GM18499 (cell line): Measurements from ENCODE around the gene GARNL3.

Source experiments
- ATAC-seq: cut with Tn5 transposase; IDR thresholded peaks from one replicate; pipeline ENCODE4 v1.9.1; 2021; ENCODE audit warnings: moderate number of reproducible peaks; ENCODE audit not compliant: insufficient read depth, unreplicated experiment

Gene GARNL3

DNA sequence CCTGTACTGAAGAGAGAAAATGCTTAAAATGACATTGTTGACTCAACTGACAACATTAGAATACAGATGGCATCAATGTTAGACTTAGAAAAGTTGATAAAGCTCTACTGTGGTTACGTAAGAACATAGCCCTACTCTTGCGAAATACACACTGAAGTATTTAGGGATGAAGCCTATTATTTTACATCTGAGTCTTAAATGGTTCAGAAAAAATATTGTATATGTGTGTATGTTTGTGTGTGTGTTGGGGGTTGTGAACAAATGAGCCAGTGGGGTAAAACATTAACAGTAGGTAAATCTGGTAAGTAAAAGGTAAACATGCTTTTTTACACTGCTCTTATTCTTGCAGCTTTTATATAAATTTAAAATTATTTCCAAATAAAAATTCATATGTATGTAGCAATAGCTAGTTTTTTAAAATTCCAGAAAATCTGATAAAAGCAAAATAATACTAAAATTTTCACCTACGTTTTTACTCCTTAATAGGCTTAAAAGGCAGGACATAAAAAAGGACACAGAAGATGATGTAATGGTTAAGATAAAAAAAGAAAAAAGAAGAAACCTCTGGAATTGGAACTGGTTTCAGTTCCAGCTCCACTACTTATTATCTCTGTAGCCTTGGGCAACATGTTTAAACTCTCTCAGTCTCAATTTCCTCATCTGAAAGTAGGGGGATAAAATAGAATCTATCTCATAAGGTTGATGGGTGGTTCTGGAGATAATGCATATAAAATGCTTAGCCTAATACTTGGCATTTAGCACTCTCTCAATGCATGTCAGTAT lies 44.3 kb downstream of the GARNL3 start:
- ATAC-seq: no peak

DNA sequence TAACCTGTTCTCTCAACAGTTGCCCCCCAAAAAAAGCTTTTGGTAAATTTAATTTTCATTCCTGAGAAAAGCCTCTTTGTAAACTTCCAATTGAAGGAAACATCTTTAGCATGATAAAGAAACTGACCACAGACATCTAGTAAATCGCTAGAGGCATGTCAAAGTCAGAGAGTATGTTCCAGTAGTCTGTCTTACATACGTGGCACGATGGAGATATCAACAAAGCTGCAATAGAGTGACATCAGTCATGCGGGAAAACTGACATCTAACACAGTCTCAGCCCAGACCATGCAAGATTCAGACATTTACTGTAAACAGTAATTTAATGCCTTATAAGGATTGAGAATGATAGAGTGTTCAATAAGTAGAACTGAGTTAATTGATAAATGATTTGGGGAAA lies 45.1 kb downstream of the GARNL3 start:
- no peak for ATAC-seq

DNA sequence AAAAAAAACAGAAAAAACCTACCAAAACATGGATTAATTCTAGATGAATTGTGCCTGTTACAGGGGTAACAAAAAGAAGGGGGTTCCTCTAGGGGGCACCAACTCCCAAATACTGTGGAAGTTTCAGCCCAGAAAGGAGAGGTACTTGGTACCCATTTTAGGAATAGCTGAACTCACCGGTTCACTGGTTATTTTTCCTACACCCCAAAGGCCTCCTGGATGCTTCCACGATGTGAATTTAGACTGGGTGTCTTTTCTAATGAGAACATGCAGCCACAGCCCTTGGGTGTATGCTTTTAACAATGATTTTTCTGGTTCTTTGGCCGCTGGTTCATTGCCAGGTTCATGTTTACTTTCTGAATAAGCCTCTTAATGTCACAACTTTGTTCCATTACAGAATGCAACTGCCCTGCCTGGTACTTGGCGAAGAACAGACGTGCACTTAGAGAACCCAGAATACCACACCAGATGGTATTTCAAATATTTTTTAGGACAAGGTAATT lies 46.7 kb downstream of the GARNL3 start:
- ATAC-seq: no peak

DNA sequence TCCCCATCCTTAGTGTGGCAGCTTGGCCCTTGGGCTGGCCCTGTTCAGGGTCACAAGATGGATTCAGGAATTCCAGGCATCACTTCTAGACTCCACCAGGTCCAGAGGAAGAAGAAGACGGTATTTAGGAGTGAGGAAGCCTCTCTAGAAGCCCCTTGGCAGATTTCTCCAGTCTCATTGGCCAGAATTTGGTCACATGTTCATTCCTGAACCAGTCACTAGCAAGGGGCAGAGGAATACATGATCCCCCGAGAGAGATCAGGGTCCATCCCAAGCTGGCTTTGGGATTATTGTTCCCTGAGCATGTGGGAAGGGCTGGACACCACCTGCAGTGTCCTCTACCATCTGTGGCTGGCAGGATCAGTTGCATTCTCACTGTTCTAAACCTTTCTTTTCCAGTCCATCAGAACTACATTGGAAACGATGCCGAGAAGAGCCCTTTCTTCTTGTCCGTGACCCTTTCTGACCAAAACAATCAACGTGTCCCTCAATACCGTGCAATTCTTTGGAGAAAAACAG lies 48.5 kb downstream of the GARNL3 start:
- no peak for ATAC-seq

DNA sequence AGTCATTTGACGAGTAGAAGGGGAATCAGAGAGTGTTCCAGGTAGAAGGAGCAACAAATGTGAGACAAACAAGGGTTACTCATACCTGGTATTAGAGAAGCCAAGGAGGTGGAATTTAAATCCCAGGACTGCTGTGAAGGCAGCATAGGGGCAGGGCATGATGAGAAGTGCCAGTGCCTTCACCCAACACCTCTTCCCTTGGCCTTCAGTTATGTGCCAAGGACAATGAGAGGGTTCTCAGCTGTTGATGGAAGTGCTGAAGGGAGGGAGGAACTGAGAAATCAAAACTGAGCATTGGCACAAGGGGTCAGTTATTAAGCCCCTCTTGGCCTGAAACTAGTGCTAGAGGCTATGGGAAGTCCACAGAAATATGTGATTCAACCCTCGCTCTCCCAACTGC lies 50.3 kb downstream of the GARNL3 start:
- no peak for ATAC-seq

DNA sequence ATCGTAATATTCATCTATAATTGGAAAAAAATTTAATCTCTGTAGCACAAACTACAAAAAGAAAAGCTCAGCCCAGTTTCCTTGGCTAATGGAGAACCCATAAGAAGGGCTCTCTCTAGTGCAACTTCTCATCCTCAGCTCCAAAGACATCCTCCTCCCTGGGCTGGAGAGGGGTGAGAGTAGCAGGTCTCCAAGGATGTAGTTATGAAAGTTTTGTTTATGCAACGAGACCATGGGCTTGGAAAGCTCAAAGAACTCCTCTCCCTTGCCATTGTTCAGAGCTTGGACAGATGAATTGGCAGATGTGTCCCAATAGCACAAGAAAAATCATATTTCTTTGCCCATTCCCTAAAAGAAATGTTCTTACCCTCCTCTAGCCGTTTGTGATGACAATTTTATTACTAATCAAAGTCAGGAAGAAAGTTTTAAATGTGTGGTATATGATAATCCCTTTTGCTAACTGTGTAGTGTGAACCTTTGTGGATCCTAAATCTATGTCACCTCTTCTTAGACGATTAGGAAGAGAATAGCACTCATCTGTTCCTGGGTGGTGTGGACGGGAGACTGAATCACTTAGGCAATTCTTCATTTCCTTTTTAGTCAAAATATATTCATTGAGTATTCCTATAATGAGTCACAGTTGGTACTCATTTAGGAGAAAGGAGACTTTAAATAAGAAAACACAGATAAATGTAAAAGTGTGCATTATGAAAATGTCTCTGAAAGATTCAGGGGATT lies 52.2 kb downstream of the GARNL3 start:
- no peak for ATAC-seq

DNA sequence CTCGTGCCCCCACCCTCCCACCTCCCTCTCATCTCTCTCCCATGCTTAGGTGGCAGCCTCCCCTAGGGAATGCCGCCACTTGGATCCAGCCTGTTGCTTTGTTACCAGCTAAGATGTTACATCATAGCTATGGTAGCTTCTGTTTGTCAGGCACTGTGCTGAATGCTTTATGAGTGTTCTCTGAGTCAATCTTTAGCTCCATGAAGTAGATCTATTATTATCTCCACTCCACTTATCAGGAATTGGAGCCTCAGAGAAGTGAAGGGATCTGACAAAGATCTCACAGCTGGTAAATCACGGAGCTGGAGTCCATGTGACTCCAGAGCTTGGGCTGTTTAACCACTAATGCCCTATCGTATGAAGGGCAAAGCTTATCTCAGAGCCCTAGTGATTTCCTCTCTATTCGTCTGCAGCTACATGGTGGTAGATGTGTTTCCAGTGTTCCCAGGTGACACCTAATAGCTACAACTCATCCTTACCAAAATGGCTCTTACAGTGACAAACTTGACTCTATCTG lies 54.1 kb downstream of the GARNL3 start:
- ATAC-seq: no peak

DNA sequence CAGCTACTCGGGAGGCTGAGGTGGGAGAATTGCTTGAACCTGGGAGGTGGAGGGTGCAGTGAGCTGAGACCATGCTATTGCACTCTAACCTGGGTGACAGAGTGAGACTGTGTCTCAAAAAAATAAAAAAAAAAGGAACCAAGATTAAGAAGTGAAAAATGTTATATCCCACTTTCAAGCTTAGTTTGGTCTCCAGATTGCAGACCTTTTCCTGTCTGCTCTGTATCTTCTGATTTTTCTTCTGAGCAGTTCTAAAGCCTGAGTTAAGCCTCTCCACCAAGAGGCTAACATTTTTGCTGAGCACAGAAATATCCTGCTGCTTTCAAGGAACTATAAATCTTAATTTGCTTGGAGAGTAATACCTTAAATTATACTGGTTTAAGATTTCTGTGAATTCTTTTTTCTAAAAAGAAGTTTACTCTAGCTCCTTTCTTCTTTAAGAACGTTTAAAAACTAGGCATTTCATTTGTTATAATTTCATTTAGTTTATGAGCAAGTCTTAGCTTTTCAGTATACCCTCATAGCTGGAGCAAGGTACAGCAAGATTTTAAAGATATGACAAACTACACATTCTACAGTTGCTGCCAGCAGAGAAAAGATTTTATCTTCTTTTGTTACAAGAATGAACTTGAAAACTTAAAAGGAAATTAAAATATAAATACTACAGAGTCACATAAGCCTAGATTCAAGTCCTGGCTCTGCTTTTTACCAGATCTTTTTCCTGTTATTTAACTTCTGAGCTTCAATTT lies 55.0 kb downstream of the GARNL3 start:
- no peak for ATAC-seq

DNA sequence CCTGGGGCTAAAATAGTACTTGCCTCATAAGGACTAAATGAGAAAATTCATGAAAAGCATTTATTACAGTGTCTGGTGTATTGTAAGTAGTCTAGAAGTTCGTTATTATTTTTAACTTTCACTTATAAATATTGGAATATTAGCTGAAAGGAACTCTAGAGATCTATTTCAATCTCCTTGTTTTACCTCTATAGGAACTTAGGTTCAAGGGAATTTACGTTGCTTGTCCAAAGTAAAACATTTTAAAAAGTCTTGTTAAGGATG lies 55.5 kb downstream of the GARNL3 start:
- no peak for ATAC-seq

DNA sequence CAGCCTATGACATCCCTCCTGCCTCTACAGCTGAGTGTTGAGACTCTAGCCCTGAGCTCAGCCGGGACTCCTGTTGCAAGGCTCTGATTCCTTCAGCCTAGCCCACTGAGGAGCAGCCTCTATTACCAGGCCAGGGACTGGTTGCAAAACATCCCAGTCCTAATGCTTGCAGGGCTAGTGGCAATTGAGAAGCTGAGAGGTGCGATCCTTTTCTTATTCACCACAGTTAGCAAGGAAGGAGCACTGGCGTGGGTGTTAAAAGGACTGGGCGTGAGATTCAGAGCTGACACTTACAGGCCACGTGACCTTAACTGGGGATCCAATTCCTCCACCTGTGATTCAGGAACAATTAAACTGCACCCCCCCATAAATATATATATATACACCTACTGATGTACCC lies 58.8 kb downstream of the GARNL3 start:
- no peak for ATAC-seq

DNA sequence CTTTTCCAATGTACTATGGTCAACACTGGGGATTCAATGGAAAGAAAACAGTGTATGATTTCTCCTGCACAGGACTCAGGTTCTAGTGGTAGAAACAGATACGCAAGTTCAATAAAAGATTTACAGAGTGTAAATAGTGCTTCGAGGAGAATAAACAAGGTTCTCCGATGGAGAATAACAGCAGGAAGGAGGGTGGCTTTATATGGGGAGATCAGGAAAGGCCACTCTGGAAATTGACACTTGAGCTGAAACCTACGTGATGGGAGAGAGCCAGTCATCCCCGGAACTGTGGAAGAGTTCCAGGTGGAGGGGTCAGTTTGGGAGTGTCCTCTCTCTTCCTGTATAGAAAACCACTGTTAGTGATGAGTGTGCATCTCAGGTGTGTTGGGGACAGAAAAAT lies 65.9 kb downstream of the GARNL3 start:
- no peak for ATAC-seq

DNA sequence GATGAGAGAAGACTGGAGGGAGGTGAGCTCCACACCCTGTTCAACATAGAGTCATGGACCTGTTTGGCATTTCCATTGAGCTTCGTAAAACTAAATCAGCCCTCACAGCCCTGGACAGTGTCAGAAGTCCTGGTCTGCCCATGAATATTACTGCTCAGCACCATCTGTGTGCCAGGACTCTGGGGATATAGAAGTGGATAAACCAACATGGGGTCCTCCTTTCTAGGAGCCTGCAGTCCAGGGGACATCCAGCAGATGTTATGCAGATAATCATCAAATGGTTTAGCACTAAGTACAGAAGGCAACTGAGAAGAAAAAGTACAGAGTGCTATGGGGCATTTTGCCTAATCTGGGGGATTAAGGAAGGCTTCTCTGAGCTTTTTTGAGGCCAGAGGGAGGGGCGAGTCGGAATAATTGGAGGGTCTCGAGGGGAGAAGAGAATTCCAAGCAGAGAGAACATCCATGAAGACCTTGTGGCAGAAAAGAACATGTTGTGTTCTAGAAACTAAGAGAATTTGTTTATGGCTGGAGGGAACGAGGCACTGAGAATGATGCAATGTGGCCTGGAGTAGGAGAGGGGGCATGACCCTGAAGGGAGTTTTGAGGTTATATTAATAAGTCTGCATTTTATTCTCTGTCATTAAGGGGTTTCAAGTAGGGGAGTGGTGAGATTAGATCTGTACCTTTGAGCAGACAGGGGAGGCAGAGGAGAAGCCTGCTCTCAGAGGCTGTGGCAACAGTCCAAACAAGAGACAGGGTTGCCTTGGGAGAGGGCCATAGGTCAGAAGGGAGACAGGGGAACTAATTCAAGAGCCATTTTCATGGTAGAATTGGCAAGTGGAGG lies 68.9 kb downstream of the GARNL3 start:
- no peak for ATAC-seq

DNA sequence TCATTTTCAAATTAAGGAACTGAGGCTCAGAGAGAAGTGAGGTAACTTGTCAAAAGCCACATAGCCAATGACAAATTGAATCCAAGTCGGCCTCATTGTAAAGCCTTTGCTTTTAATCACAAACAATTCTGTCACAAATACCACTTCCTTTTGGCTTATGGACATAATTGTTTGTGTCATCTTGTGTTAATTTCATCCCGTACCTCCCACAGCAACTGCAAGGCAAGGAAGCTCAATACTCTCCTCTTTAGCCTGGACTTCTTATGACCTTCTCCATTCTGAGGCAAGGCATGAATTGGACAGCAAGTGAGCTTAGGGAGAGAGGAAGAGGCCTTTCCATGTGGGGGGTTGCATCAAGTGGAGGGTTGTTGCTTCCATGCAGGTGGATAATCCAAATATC lies 70.2 kb downstream of the GARNL3 start:
- no peak for ATAC-seq

DNA sequence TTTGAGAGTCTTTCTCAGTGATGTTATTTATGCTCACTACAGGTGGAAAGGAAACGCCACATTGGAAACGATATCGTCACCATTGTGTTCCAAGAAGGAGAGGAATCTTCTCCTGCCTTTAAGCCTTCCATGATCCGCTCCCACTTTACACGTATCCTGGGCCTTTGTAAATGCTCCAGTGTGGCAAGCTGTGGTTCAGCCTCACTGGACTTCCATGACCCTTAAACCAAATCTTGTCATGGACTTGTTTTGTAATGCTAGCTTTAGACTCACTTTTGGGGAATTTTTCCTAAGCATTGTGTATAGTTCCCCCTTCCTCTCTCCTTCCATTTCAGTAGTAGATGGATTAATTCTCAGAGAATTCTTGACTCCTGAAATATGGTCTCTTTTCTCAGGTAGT lies 71.5 kb downstream of the GARNL3 start:
- no peak for ATAC-seq

DNA sequence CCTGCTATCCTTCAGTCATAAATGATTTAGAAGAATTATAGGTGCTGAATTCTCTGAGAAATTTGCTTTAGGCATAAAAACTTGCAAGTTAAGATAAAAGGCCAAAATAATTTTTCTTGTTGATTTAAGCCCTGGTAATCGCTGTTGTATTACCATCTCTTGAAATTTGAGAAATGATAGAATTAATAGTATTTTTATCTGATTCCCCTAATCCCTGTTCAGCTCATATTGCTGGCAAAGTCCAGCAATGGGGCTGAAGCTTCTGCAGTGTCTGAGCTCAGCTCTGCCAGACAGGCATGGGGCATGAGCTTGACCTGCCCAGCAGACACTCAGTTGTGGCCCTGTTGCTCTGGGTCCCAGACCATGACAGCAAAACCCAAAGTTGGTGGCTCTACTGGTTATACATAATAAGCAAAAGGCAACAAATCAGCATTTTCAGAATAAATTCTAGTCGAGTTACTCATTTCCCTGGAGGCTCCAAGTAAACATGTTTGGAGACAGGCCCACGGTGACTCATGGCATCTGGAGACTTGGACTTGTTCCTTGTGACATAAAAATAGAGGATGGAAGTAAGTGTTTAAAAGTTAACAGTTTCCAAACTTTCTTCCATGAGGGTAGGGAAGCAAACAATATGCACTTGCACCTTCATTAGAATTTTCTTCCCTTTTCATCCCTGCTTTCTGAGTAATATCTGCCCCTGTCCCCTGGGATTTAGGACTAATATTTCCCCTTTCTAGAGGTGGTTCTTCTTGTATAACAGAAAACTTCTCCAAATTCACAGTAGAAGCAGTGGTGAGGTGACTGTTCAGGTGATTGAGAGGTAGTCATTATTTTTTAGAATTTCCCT lies 72.2 kb downstream of the GARNL3 start:
- ATAC-seq: no peak

DNA sequence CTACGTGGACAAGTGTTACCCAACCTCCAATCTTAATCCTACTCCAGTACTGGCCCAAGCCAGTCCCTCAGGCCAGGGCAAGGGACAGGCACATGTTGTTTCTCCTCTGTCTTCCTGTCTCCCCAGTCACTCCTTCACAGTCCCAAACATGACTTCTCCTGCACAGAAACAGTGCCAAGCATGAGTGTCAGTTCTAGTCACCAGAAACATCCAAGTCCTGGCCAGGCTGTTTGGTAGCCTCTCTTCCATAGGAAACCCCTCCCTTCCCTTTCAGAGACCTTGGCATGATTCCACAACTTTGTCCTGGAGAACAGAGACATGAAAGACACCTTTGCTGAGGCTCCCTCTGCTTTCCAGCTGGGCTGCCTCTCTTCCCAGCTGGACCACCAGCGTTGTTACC lies 76.1 kb downstream of the GARNL3 start:
- ATAC-seq: no peak

DNA sequence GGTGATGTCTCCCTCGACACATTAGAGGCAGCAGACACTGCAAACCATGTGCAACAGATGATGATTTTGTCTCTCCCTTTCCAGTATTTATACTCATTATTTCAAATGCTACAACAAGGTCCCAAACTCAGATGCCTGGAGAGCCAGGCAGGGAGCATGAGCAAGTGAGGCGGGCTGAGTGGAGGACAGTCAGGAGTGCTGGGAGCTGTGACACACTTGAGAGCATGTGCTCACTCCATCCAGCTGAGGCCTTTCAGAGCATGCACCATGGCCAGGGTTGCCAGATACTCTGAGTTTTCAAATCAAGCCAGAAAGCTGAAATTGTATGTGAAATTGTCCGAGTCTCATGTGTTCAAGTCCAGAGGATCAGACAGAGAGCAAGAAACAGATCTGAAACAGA lies 76.6 kb downstream of the GARNL3 start:
- no peak for ATAC-seq

DNA sequence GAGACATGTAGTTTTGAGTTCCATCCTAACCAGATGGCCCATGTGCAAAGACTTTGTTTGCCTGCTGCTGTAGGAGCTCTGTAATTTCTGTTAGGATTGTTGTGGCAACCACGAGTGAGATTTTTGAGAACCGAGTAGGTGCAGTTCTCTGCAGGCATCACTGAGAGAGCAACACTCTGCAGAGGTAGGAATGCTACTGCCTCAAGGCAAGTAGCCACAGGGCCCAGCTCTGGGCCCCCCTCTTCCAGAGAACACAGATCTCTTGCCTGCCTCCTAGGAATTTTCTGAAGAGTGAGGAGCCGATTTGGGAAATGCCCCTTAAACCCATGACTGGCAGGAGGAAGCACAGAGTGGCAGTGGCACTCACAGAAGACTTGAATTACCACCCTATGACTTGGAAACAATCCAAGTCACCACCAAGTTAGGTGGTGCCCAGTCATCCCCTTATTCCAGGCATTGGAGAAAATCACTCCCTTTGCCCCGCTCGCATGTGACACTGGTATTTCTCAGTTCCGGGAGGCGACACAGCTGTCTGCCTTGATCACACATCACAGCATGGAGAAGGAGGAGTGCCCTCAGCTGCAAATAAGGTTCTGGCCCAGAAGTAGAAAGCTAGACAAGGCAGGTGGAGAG lies 79.9 kb downstream of the GARNL3 start:
- ATAC-seq: no peak

DNA sequence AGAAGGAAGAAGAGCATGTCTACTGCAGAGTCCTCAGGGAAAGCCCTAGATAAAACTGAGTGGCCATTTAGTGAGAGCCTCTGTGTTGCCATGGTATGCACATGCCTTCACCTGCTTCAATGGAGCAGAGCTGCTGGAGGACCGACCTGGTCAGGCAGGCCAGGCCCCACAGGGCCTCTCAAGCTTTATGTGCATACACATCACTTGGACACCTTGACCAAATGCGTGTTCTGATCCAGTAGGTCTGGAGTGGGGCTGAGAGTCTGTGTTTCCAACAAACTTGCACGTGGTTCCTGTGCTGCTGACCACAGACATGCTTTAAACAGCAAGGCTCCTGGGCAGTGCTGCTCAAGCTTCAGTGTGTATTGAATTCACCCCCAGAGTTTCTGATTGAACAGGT lies 81.0 kb downstream of the GARNL3 start:
- no peak for ATAC-seq
